Nephron (organoid): ENCODE data around the gene KSR2.

Experiments
- H3K27ac Mint-ChIP-seq, 3 experiments: 2 replicates each; pipeline ENCODE4 v1.8.0; 2020; ENCODE audit warnings: mixed read lengths in 3 of 3, mild to moderate bottlenecking in 2 of 3, moderate library complexity in 1 of 3
- H3K27me3 Mint-ChIP-seq: 2 replicates; pipeline ENCODE4 v1.8.0; 2021; ENCODE audit warnings: low read depth, mild to moderate bottlenecking, moderate library complexity, mixed read lengths
- H3K36me3 Mint-ChIP-seq: 2 replicates; pipeline ENCODE4 v1.8.0; 2020; ENCODE audit warnings: low read depth, mixed read lengths
- H3K4me1 Mint-ChIP-seq: 2 replicates; pipeline ENCODE4 v1.8.0; 2020; ENCODE audit warnings: mixed read lengths
- H3K4me3 Mint-ChIP-seq, 3 experiments: 2 replicates each; pipeline ENCODE4 v1.8.0; 2020; ENCODE audit warnings: mild to moderate bottlenecking in 3 of 3, mixed read lengths in 3 of 3, moderate library complexity in 2 of 3
- H3K9me3 Mint-ChIP-seq: 2 replicates; pipeline ENCODE4 v1.8.0; 2020; ENCODE audit warnings: mixed read lengths
- TF ChIP-seq, protein P1 (sequence below), 3 experiments: fragments of 200-600 bp; sonication (generic); IDR thresholded peaks; one replicate each; pipeline ENCODE4 v1.5.0; 2021; ENCODE audit warnings: antibody characterized with exemption in 3 of 3; ENCODE audit not compliant: unreplicated experiment in 3 of 3

KSR2 gene

DNA sequence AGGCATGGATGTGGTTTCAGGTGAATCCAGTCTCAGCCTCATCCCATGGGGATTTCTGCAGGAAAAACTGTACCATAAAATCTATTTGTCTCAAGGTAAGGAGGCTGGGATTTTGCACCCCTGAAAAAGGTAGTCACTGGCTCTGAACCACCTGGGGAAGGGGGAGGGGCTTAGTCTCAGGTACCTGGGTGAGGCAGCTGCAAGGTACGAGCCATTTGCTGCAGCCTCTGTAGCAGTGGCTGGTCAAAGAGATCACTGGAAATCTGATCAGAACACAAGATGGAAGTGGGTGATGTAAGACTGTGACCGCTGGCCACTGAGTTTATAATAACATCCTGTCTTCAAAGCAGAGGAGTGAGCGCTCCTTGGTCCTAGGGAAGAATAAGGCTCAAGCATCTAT is 397.5 kb downstream of the KSR2 start:
- Mint-ChIP-seq H3K27ac (no peak overlapping the region), H3K36me3 (no peaks in the 10 kb centered on the region), H3K27me3 (peaks cover 34% of the 10 kb centered on the region), H3K9me3 (no peaks in the 10 kb centered on the region), H3K4me1 (peaks cover 6% of the 10 kb centered on the region), H3K4me3 (no peak overlapping the region)
- TF ChIP-seq, protein P1, sequence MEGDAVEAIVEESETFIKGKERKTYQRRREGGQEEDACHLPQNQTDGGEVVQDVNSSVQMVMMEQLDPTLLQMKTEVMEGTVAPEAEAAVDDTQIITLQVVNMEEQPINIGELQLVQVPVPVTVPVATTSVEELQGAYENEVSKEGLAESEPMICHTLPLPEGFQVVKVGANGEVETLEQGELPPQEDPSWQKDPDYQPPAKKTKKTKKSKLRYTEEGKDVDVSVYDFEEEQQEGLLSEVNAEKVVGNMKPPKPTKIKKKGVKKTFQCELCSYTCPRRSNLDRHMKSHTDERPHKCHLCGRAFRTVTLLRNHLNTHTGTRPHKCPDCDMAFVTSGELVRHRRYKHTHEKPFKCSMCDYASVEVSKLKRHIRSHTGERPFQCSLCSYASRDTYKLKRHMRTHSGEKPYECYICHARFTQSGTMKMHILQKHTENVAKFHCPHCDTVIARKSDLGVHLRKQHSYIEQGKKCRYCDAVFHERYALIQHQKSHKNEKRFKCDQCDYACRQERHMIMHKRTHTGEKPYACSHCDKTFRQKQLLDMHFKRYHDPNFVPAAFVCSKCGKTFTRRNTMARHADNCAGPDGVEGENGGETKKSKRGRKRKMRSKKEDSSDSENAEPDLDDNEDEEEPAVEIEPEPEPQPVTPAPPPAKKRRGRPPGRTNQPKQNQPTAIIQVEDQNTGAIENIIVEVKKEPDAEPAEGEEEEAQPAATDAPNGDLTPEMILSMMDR (IDR thresholded peaks at IDR 0.05; ENCODE audit: unreplicated experiment in 3 of 3): no peak

DNA sequence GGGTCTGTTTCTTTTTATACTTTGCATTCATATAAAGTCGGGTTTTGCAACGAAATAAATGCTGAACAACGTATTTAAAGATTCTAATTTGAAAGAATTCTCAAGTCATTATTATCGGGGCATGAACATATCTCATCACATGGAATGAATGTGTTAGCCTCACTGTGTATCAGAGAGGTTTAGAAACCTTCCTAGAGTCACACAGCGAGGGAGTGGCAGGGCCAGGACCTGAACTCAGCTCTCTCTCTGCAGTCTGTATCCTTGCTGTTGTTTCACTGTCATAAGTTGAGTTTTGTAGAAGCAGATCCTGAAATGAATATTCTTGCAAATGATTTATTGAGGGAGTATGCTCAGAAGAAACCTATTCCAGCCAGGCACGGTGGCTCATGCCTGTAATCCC is 398.2 kb downstream of the KSR2 start:
- H3K36me3 Mint-ChIP-seq: no peaks in the 10 kb centered on the region
- TF ChIP-seq, protein P1 (IDR thresholded peaks at IDR 0.05; ENCODE audit: unreplicated experiment in 3 of 3): no peak
- peaks cover 34% of the 10 kb centered on the region for H3K27me3 Mint-ChIP-seq
- no peaks in the 10 kb centered on the region for H3K9me3 Mint-ChIP-seq
- H3K27ac Mint-ChIP-seq: no peak overlapping the region
- no peak overlapping the region for H3K4me3 Mint-ChIP-seq
- peaks cover 6% of the 10 kb centered on the region for H3K4me1 Mint-ChIP-seq

DNA sequence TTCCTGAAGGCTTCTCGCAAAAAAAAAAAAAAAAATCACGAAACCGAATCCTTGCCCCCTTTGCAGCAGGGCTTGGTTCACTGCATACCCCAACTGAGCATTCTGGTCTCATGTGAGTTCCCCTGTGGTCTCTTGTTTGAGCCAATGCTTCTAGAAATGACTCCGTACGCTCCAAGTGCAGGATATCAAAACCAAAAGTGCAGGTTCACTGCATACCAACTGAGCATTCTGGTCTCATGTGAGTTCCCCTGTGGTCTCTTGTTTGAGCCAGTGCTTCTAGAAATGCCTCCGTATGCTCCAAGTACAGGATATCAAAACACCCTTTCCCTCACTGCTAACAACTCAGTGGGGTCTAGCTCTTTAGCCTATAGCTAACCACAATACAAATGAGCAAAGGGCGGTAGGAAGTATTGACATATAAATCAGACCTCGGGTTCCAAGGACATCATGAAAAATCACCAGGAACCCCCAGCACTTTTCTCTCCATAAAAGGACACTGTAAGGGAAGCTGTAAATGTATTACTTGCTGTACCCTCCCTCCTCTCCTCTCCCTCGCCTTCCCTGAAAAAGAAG is 401.1 kb downstream of the KSR2 start:
- H3K4me1 Mint-ChIP-seq: peaks cover 6% of the 10 kb centered on the region
- TF ChIP-seq, protein P1 (IDR thresholded peaks at IDR 0.05; ENCODE audit: unreplicated experiment in 3 of 3): no peak
- peak overlapping the region in 1 of 3 experiments; percentile 36 for H3K4me3 Mint-ChIP-seq
- peaks cover 41% of the 10 kb centered on the region for H3K27me3 Mint-ChIP-seq
- no peaks in the 10 kb centered on the region for H3K36me3 Mint-ChIP-seq
- peak overlapping the region; percentile 11 to 68 (median 43) for H3K27ac Mint-ChIP-seq
- H3K9me3 Mint-ChIP-seq: no peaks in the 10 kb centered on the region

DNA sequence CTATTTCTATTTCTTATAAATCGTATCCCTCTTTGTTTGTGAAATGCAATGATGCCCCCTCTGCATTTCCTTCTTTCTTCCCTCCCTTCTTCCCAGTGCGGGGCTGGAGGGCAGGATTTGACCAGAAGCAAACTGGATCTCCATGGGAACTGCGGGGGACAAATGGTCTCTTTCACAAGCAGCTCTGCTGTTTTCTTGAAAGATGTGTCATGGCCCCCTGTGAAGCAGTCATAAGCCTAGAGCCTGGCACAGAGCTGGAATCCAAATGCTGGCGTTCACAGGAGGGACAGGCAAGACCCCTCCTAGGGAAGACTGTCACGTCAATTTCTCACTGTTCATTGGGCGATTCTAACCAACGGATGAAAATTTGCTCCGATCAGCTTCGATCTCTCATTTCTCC is 403.9 kb downstream of the KSR2 start:
- no peak overlapping the region for H3K27ac Mint-ChIP-seq
- H3K27me3 Mint-ChIP-seq: peaks cover 47% of the 10 kb centered on the region
- H3K36me3 Mint-ChIP-seq: no peaks in the 10 kb centered on the region
- no peak overlapping the region for H3K4me3 Mint-ChIP-seq
- H3K9me3 Mint-ChIP-seq: no peaks in the 10 kb centered on the region
- TF ChIP-seq, protein P1 (IDR thresholded peaks at IDR 0.05; ENCODE audit: unreplicated experiment in 3 of 3): no peak
- H3K4me1 Mint-ChIP-seq: peaks cover 6% of the 10 kb centered on the region

DNA sequence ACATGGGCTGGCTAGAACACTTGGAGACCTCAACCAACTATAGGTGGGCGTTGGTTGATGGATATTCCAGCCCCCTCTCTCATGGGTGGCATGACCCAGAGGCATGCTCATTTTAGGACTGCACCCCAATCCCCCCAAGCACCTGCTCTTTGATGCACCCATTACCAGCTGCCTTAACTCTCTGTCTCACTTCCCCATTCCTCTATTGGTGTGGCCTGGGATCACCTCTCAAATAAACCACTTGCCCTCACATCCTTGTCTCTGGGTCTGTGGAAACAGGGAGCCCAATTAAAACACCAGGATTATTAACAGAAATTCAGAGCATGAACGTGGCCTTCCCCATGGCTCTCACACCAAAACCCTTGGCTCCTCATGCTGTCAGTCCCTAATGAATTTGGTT is 405.1 kb downstream of the KSR2 start:
- TF ChIP-seq, protein P1 (IDR thresholded peaks at IDR 0.05; ENCODE audit: unreplicated experiment in 3 of 3): no peak
- Mint-ChIP-seq H3K36me3 (no peaks in the 10 kb centered on the region), H3K9me3 (no peaks in the 10 kb centered on the region), H3K4me1 (peaks cover 6% of the 10 kb centered on the region), H3K27me3 (peaks cover 56% of the 10 kb centered on the region), H3K4me3 (no peak overlapping the region), H3K27ac (no peak overlapping the region)

DNA sequence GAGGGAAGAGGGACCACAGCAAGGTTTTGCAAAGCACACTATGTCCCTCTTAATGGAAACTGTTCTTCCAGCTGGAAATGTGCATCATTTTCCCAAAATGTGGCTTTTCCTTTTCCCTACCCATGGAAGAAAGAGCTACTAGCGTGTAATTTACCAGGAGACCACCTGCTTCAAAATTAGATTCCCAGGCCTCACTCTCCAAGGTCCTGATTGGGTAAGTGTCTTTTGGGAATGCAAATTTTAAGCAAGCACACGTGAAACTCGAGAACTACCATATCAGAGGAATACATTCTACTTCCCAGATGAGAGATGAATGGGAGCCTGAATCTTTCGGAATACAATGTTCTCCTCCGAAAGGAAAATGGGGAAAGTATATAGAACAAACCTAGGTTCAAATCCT is 405.8 kb downstream of the KSR2 start:
- Mint-ChIP-seq H3K36me3 (no peaks in the 10 kb centered on the region), H3K9me3 (no peaks in the 10 kb centered on the region), H3K27ac (no peak overlapping the region), H3K4me3 (no peak overlapping the region), H3K4me1 (peaks cover 5% of the 10 kb centered on the region), H3K27me3 (peaks cover 61% of the 10 kb centered on the region)
- TF ChIP-seq, protein P1 (IDR thresholded peaks at IDR 0.05; ENCODE audit: unreplicated experiment in 3 of 3): no peak
